Measurements from ENCODE around the gene JDP2.

The JDP2 gene

DNA sequence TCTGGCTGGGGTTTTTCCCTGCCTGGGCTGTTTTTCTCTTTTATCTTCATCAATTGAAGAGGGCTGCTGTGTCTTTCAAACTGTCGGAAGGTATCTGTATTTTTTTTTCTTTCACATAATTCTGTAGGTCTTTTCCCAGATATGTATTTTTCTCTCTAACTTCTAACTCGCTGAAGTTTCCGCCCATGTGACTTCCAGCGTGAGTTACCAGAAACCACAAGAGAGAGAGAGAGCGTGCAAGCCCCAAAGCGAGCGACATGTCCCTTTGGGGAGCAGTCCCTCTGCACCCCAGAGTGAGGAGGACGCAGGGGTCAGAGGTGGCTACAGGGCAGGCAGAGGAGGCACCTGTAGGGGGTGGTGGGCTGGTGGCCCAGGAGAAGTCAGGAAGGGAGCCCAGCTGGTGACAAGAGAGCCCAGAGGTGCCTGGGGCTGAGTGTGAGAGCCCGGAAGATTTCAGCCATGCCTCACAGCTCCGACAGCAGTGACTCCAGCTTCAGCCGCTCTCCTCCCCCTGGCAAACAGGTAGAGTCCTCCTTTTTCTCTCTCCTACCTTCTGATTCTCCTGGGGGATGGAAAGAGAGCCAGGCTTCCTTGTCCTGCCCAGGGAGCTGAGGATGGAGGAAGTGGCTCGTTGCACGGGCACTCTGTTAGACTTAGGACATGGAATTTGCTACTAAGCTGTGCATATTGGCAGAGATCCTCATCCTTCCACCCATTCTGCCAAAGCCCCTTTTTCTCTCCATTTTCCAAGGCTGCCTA is 94.6 kb downstream of the JDP2 start, which contains the start of gene BATF:
BATF (plus strand) TSS at position 246 of the 759 bp plus-strand sequence; CDS start at position 460, 214 bp downstream.
- Histone ChIP-seq H3K9ac (peak within 1 kb of the TSS; percentile 64), H4K20me1 (ENCODE audit: insufficient read depth) (no peaks in the 10 kb centered on the region), H3K4me1 (ENCODE audit: low read depth, poor library complexity, severe bottlenecking) (peaks cover 15% of the 10 kb centered on the region), H2AFZ (ENCODE audit: low read depth) (peak within 1 kb of the TSS; percentile 96), H3K27ac (peak within 1 kb of the TSS; percentile 75), H3K36me3 (ENCODE audit: insufficient read depth) (no peaks in the 10 kb centered on the region), H3K4me3 (IDR thresholded peaks at IDR 0.05; ENCODE audit: insufficient read depth, low read depth, low read length) (no peak within 1 kb of the TSS), H3K27me3 (ENCODE audit: insufficient read depth, low read depth) (no peaks in the 10 kb centered on the region), H3K4me2 (peak within 1 kb of the TSS; percentile 86), H3K79me2 (ENCODE audit: insufficient read depth, low read depth) (no peaks in the 10 kb centered on the region)
- TF ChIP-seq, protein P1, sequence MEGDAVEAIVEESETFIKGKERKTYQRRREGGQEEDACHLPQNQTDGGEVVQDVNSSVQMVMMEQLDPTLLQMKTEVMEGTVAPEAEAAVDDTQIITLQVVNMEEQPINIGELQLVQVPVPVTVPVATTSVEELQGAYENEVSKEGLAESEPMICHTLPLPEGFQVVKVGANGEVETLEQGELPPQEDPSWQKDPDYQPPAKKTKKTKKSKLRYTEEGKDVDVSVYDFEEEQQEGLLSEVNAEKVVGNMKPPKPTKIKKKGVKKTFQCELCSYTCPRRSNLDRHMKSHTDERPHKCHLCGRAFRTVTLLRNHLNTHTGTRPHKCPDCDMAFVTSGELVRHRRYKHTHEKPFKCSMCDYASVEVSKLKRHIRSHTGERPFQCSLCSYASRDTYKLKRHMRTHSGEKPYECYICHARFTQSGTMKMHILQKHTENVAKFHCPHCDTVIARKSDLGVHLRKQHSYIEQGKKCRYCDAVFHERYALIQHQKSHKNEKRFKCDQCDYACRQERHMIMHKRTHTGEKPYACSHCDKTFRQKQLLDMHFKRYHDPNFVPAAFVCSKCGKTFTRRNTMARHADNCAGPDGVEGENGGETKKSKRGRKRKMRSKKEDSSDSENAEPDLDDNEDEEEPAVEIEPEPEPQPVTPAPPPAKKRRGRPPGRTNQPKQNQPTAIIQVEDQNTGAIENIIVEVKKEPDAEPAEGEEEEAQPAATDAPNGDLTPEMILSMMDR (conservative IDR thresholded peaks at IDR 0.05; ENCODE audit: low read depth, low read length), result no peak

DNA sequence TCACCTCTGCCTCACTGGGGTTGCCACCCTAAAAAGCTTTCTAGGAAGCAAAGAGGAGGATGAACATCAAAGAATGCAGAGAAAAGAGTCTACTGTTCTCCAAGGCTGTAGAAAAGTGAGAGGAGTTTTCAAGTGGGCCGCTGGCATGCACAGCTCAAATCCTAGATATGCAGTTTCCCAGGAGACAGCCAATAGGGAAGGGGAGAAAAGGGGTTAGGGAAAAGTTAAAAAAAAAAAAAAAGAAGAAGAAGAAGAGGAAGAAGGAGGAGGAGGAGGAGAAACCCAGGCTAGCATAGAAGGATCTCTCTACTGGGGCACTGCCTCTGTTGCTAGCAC is 95.1 kb downstream of the JDP2 start:
- Histone ChIP-seq H3K36me3 (ENCODE audit: insufficient read depth) (no peaks in the 10 kb centered on the region), H4K20me1 (ENCODE audit: insufficient read depth) (no peaks in the 10 kb centered on the region), H3K4me2 (peak overlapping the region; percentile 86), H3K27ac (peak overlapping the region; percentile 75; the same call in 1 of the 2 replicates), H3K79me2 (ENCODE audit: insufficient read depth, low read depth) (no peaks in the 10 kb centered on the region), H3K4me1 (ENCODE audit: low read depth, poor library complexity, severe bottlenecking) (peaks cover 15% of the 10 kb centered on the region), H3K4me3 (IDR thresholded peaks at IDR 0.05; ENCODE audit: insufficient read depth, low read depth, low read length) (no peak overlapping the region), H3K27me3 (ENCODE audit: insufficient read depth, low read depth) (no peaks in the 10 kb centered on the region), H2AFZ (ENCODE audit: low read depth) (peak overlapping the region; percentile 96), H3K9ac (peak overlapping the region; percentile 64; the same call in 1 of the 2 replicates)
- TF ChIP-seq, protein P1 (conservative IDR thresholded peaks at IDR 0.05; ENCODE audit: low read depth, low read length), result no peak

Data from KMS-11 (cell line).